WERI-Rb-1 (cell line): ENCODE data around the gene SOAT2.
A peak's percentile ranks its signal among the peaks of the same experiment; 100 is the strongest.

ENCODE experiments used
- DNase-seq: peaks from one replicate; pipeline ENCODE4 v3.0.0-alpha.2; 2020
- H3K27ac ChIP-seq: fragments of 250-450 bp; sonication (Bioruptor Pico); 2 replicates; pipeline ENCODE4 v1.5.1; 2020; ENCODE audit warnings: mild to moderate bottlenecking, moderate library complexity
- H3K27me3 ChIP-seq: fragments of 250-450 bp; sonication (Bioruptor Pico); 2 replicates; pipeline ENCODE4 v1.5.1; 2021; ENCODE audit warnings: mild to moderate bottlenecking, low read depth, moderate library complexity; ENCODE audit not compliant: insufficient read depth, severe bottlenecking
- H3K36me3 ChIP-seq: fragments of 250-450 bp; sonication (Bioruptor Pico); 2 replicates; pipeline ENCODE4 v1.5.1; 2020; ENCODE audit warnings: mild to moderate bottlenecking, moderate library complexity
- H3K4me3 ChIP-seq: 2 replicates; pipeline ENCODE4 v1.5.1; 2011; ENCODE audit warnings: low read depth, mild to moderate bottlenecking, control low read depth, low read length
- H3K9me3 ChIP-seq: fragments of 250-450 bp; sonication (Bioruptor Pico); 2 replicates; pipeline ENCODE4 v1.5.1; 2021; ENCODE audit warnings: mild to moderate bottlenecking, moderate library complexity; ENCODE audit not compliant: severe bottlenecking
- TF ChIP-seq, protein P1 (sequence below): IDR thresholded peaks from 2 replicates; pipeline ENCODE4 v1.5.1; 2011; ENCODE audit warnings: low read depth, mild to moderate bottlenecking, control low read depth, inconsistent platforms, low read length

Gene SOAT2

DNA sequence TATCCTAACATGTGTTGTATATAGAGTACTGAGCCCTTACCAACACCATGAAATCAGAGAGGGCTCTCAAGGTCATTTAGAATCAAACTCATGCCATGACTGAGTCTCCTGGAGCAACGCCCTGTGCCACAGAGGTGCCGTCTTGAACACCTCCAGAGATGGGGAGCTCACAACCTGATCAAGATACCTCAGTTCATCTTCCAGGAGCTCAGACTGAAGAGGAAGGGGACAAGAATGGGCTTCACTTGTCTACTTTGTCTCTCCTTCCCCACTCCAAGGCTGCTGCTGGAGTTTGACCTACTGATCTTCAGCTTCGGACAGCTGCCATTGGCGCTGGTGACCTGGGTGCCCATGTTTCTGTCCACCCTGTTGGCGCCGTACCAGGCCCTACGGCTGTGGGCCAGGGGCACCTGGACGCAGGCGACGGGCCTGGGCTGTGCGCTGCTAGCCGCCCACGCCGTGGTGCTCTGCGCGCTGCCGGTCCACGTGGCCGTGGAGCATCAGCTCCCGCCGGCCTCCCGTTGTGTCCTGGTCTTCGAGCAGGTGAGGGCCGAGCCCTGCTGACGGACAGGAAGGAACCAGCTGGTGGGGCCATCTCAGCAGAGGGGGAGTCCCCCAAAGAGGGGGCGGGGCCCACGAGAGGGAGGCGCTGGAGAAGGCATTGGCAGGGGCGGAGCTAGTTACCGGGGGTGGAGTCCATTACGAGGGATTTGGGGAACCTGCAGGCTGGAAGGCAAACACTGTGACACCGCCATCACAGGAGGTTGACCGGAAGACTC lies 12.0 kb downstream of the SOAT2 start:
- Histone ChIP-seq H3K36me3 (no peaks in the 10 kb centered on the region), H3K27me3 (no peaks in the 10 kb centered on the region), H3K4me3 (no peak overlapping the region), H3K27ac (no peak overlapping the region), H3K9me3 (no peaks in the 10 kb centered on the region)
- no peak for DNase-seq
- TF ChIP-seq, protein P1, sequence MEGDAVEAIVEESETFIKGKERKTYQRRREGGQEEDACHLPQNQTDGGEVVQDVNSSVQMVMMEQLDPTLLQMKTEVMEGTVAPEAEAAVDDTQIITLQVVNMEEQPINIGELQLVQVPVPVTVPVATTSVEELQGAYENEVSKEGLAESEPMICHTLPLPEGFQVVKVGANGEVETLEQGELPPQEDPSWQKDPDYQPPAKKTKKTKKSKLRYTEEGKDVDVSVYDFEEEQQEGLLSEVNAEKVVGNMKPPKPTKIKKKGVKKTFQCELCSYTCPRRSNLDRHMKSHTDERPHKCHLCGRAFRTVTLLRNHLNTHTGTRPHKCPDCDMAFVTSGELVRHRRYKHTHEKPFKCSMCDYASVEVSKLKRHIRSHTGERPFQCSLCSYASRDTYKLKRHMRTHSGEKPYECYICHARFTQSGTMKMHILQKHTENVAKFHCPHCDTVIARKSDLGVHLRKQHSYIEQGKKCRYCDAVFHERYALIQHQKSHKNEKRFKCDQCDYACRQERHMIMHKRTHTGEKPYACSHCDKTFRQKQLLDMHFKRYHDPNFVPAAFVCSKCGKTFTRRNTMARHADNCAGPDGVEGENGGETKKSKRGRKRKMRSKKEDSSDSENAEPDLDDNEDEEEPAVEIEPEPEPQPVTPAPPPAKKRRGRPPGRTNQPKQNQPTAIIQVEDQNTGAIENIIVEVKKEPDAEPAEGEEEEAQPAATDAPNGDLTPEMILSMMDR: no peak

DNA sequence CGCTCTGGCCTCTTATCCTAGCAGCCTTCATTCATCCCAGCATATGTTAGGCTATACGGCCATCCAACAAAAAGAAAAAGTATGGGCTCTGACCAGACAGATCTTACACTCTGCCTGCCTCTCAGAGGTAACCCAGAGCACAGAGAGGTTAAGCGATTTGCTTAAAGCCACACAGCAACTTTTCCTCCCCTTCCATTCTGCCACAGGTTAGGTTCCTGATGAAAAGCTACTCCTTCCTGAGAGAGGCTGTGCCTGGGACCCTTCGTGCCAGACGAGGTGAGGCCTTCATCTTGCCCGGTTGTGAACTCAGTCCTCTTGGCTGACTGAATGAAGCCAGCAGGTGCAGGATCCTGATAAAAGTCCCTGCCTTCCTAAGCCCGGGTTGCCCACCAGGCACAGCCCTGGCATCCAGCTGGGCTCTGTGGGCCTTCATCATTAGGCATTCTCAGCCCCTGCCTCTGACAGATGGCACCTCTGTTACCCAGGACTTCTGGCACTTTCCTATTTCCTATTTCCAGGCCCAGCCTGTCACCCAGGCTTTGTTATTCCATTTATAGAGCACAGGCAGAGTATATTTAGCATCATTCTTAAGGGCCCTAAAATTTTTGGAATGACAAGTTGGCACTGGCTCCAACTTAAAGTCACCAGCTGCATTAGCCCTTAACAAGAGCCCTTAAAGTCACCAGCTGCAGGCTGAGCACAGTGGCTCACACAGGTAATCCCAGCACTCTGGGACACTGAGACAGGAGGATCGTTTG lies 12.8 kb downstream of the SOAT2 start:
- Histone ChIP-seq H3K9me3 (no peaks in the 10 kb centered on the region), H3K4me3 (no peak overlapping the region), H3K36me3 (no peaks in the 10 kb centered on the region), H3K27me3 (no peaks in the 10 kb centered on the region), H3K27ac (no peak overlapping the region)
- TF ChIP-seq, protein P1: no peak
- DNase-seq: no peak

DNA sequence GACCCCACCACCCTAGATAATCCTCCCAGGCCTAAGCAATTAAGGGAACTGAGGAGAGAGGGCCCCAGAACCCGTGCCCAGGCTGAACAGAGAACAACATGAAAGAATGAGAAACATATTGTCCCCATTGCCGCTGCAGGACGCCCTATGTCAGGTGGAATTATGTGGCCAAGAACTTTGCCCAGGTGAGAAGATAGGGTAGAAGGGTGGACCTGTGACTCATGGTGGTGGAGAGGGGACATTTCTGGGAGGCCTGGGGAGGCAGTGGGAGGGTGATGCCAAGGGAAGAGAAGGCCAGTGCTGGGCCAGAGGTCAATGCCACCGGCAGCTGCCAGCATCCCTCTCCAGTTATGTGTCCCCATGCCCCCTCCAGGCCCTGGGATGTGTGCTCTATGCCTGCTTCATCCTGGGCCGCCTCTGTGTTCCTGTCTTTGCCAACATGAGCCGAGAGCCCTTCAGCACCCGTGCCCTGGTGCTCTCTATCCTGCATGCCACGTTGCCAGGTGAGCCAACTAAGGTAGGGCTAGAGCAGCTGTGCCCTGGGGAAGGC lies 15.5 kb downstream of the SOAT2 start:
- no peaks in the 10 kb centered on the region for H3K36me3 ChIP-seq
- no peaks in the 10 kb centered on the region for H3K27me3 ChIP-seq
- H3K4me3 ChIP-seq: no peak overlapping the region
- no peaks in the 10 kb centered on the region for H3K9me3 ChIP-seq
- TF ChIP-seq, protein P1: no peak
- no peak for DNase-seq
- no peak overlapping the region for H3K27ac ChIP-seq

DNA sequence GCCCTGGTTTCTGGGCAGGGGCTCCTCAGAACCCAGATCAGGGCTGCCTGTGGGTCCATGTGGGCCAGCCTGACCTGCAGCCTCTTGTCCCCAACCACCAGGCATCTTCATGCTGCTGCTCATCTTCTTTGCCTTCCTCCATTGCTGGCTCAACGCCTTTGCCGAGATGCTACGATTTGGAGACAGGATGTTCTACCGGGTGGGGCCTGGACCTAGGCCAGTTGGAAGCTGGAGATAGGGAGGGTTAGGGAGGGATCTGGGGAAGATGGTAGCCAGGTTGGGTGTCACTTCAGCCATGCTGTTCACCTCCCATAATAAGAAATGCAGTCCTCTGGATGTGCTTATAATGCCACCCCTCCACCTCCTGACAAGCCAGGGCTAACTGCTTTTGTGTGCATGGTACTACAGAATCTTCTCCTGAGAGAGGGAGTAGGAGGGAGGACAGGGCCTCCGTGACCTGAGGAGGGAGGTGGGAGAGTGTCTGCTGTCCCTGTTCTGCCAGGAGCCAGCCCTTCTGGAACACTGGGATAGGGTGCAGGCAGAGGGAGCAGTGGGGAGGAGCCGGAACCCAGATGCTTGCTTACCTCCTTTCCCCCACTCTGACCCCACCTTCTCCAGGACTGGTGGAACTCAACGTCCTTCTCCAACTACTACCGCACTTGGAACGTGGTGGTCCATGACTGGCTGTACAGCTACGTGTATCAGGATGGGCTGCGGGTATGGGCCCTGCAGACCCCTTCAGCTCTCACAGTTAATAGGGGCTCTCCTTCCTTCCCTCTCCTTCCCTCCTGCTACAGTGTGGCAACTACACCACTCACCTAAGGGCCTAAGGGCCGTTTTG lies 17.6 kb downstream of the SOAT2 start:
- no peaks in the 10 kb centered on the region for H3K27me3 ChIP-seq
- no peaks in the 10 kb centered on the region for H3K9me3 ChIP-seq
- TF ChIP-seq, protein P1: no peak
- H3K27ac ChIP-seq: no peak overlapping the region; the same call in 1 of the 2 replicates
- no peaks in the 10 kb centered on the region for H3K36me3 ChIP-seq
- H3K4me3 ChIP-seq: no peak overlapping the region
- no peak for DNase-seq

DNA sequence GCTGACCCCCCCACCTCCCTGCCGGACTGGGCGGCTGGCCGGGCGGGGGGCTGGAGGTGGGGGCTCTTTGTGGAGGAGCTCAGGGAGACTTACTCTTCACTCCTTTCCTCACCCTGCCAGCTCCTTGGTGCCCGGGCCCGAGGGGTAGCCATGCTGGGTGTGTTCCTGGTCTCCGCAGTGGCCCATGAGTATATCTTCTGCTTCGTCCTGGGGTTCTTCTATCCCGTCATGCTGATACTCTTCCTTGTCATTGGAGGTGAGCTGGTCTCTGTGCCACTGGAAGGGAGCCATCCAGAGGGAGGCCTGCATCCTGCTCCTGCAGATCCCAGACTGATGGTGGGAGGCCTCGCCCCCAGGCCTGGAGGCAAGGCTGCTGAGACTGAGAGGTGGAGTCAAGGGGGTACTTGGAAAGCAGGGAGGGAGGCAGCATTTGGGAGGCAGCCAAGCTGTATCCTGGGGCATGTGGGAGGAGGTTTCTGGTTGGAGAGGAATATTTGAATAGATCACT lies 19.7 kb downstream of the SOAT2 start:
- DNase-seq: no peak
- Histone ChIP-seq H3K4me3 (no peak overlapping the region), H3K27ac (peak overlapping the region; percentile 51), H3K27me3 (no peaks in the 10 kb centered on the region), H3K9me3 (no peaks in the 10 kb centered on the region), H3K36me3 (no peaks in the 10 kb centered on the region)
- TF ChIP-seq, protein P1: no peak
